BJ (cell line): Measurements from ENCODE around the gene MYBPC1. TPM values are rescaled to one million over a fixed set of nuclear protein-coding genes. Genes with fewer than 3 reads are reported as not detected.

Experiments
- CTCF ChIA-PET: fragments of 350-600 bp; formaldehyde crosslinking; extraction: SDS; loops from one replicate; lab custom pipeline; 2021; ENCODE audit warnings: antibody characterized with exemption, inconsistent platforms; lab: Yijun Ruan, JAX
- POLR2A ChIA-PET: fragments of 300-600 bp; sonication (Branson Sonifier 250); formaldehyde crosslinking; extraction: SDS; loops from one replicate; lab custom pipeline; 2021; ENCODE audit warnings: antibody characterized with exemption; lab: Charles Lee
- DNase-seq: peaks from one replicate; pipeline ENCODE4 v3.0.0-alpha.2; 2011; ENCODE audit warnings: low read depth
- H3K27me3 ChIP-seq: 2 replicates; pipeline ENCODE4 v1.6.0; 2011; ENCODE audit warnings: low read length; ENCODE audit not compliant: control insufficient read depth, insufficient read depth
- H3K36me3 ChIP-seq: 2 replicates; pipeline ENCODE4 v1.5.1; 2011; ENCODE audit warnings: low read length; ENCODE audit not compliant: control insufficient read depth, insufficient read depth
- H3K4me3 ChIP-seq: 2 replicates; pipeline ENCODE4 v1.5.1; 2011; ENCODE audit warnings: low read depth, mild to moderate bottlenecking, control low read depth, low read length
- polyA plus RNA-seq: library from polyadenylated mRNA; depleted of rRNA; stranded (reverse); fragments of >200 nt; gene quantifications from 2 replicates; pipeline ENCODE4 v1.2.3, GENCODE V29; 2011
- TF ChIP-seq, protein P1 (sequence below): IDR thresholded peaks from 2 replicates; pipeline ENCODE4 v1.5.1; 2011; ENCODE audit warnings: low read depth, mild to moderate bottlenecking, control low read depth, inconsistent platforms, low read length, moderate library complexity; ENCODE audit not compliant: insufficient read depth

Gene MYBPC1
- polyA plus RNA-seq, 1 experiment: not detected

DNA sequence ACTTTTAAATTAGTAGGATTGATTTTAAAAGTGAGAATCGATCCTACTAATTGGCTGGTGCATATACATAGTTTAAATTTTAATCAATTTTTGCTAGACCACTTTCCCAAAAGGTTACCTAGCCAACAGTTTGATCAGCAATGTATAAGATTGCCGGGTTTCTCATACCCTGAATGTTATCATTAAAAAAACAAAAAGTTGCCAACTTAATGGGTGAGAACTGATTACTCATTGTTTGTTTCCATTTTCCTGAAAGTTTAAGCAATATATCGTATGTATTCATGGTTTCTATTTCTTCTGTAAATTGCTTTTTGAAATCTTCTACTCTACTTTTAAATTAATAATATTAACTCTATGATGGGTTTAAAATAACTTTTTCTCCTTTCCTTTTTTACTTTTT, 4.4 kb upstream of the MYBPC1 start:
- no peaks in the 10 kb centered on the region for H3K27me3 ChIP-seq
- CTCF ChIA-PET: no interaction called here
- TF ChIP-seq, protein P1, sequence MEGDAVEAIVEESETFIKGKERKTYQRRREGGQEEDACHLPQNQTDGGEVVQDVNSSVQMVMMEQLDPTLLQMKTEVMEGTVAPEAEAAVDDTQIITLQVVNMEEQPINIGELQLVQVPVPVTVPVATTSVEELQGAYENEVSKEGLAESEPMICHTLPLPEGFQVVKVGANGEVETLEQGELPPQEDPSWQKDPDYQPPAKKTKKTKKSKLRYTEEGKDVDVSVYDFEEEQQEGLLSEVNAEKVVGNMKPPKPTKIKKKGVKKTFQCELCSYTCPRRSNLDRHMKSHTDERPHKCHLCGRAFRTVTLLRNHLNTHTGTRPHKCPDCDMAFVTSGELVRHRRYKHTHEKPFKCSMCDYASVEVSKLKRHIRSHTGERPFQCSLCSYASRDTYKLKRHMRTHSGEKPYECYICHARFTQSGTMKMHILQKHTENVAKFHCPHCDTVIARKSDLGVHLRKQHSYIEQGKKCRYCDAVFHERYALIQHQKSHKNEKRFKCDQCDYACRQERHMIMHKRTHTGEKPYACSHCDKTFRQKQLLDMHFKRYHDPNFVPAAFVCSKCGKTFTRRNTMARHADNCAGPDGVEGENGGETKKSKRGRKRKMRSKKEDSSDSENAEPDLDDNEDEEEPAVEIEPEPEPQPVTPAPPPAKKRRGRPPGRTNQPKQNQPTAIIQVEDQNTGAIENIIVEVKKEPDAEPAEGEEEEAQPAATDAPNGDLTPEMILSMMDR: no peak
- H3K4me3 ChIP-seq: no peak overlapping the region
- no peaks in the 10 kb centered on the region for H3K36me3 ChIP-seq
- DNase-seq: no peak
- POLR2A ChIA-PET: no interaction called here

DNA sequence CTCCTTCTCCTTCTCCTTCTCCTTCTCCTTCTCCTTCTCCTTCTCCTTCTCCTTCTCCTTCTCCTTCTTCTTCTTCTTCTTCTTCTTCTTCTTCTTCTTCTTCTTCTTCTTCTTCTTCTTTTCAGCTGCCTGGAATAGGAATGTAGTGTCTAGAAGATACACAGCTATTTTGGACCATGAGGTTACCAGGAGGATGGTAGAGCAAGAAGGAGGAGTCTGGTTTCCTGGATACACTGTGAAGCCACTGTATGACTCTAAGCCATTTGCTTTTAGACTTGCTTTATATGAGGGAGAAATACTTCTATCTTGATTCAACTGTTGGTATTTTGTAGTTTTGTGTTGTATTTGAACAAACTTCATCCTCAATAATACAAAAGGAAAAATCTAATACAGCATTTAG, 3.0 kb upstream of the MYBPC1 start:
- H3K36me3 ChIP-seq: no peaks in the 10 kb centered on the region
- no peak overlapping the region for H3K4me3 ChIP-seq
- DNase-seq: no peak
- ChIA-PET POLR2A (no interaction called here), CTCF (interaction anchor here (0.6 kb wide), 1 partner anchor 302 kb away, joined by 3 read pairs; no protein-coding TSS in a partner anchor)
- TF ChIP-seq, protein P1: no peak
- no peaks in the 10 kb centered on the region for H3K27me3 ChIP-seq

DNA sequence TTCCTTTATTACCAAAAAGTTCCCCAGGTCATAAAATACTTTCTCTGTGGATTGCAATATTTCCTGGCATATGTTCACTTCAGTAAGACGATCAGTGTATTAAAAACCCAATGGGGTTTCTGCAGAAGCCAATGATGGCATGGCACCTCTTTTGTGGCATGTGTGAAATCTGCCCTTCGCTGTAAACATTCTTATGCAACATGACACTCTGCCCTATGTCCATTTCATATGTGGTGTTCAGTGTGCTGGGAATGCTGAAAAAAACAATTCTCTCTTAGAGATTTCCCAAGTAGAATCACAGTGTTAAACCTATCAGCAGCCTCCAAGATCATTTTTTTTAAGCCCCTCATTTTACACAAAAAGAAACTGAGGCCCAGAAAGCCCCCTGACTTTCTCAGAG, 2.3 kb upstream of the MYBPC1 start:
- Histone ChIP-seq H3K36me3 (no peaks in the 10 kb centered on the region), H3K27me3 (no peaks in the 10 kb centered on the region), H3K4me3 (no peak overlapping the region)
- TF ChIP-seq, protein P1: no peak
- DNase-seq: no peak
- POLR2A ChIA-PET: no interaction called here
- CTCF ChIA-PET: interaction anchor here (0.6 kb wide), 2 partner anchors 9 to 1723 kb away, joined by 3 read pairs; no protein-coding TSS in a partner anchor

DNA sequence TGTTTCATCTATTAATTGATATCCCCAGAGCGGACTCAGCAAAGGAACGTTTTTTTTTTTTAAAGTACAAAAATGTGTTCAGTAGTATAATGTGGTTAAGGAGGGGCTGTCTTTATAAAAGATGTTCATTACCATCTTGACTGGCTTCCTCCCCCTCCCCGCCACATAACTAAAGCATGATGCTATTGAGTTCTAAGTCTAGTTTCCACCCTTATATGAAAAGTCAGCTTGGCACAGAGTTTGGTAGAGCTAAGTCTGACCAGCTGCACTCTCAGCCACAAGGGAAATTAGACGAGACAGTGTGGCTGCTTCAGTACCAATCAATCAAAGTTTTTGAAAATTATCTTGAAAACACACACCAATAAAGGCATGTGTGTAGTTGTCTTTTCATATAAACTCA, 1.9 kb upstream of the MYBPC1 start:
- TF ChIP-seq, protein P1: no peak
- no peak overlapping the region for H3K4me3 ChIP-seq
- H3K36me3 ChIP-seq: no peaks in the 10 kb centered on the region
- ChIA-PET POLR2A (no interaction called here), CTCF (interaction anchor here (0.6 kb wide), 2 partner anchors 10 to 1724 kb away, joined by 3 read pairs; no protein-coding TSS in a partner anchor)
- no peaks in the 10 kb centered on the region for H3K27me3 ChIP-seq
- DNase-seq: no peak

DNA sequence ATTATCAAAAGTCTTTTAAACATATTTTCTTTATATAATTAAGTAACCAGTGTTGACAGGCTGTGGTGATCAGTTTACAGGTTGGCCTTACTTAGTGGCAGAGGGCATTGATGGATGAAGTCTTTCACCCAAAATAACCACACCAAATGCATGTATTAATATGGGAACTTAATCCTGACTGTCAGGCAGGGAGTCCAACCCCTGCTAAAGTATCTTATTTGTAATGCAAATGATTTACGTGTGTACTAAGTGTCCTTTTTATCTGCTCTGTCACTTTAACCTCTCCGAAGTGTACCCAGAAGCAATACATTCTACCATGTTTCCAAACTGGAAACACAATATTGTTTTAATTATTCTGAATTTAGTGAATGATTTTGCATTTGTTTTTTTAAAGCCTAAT, 1.4 kb downstream of the MYBPC1 start:
- Histone ChIP-seq H3K36me3 (no peaks in the 10 kb centered on the region), H3K27me3 (no peaks in the 10 kb centered on the region), H3K4me3 (no peak overlapping the region)
- CTCF ChIA-PET: no interaction called here
- DNase-seq: no peak
- POLR2A ChIA-PET: no interaction called here
- TF ChIP-seq, protein P1: no peak
